GM12873 (cell line): ENCODE measurements around the gene ANTXR2.

Experiments used
- CTCF ChIP-seq: IDR thresholded peaks from 2 replicates; pipeline ENCODE4 v1.5.1; 2012; ENCODE audit warnings: low read depth, mild to moderate bottlenecking, moderate library complexity, low read length, control low read depth; ENCODE audit not compliant: insufficient read depth; ENCODE audit errors: missing control alignments

Gene ANTXR2

DNA sequence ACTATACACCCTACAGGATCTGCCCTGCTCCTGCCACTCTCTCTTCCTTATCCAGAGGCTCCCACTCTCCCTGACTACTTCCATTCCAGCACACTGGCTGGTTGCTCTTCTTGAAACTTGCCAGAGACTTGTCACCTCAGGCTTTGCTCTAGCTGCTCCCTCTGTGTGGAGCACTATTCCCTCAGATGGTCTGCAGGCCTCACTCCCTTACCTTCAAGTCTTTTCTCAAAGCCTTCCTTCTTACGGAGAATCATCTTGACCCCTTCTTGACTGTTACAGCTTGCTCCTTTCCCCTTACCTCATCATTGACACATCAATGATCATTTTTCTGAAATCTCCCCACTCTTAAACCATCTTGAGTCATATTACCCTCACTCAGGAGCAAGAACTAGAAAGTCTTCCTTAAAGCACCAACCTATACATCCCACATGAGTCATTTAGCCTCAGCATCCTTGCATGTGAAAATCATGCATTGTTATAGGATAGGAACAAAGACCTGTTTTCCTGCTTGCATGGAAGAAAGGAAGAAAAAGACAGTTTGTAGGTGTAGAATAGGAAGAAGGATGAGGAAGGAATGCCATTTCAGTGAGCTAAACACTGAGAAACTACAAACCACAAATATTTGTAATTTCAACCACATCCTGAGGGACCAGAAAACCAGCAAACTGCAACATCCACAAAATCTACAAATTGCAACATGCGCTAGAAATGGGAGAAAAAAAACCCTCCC lies 55.7 kb downstream of the ANTXR2 start:
- no peak for TF ChIP-seq CTCF

DNA sequence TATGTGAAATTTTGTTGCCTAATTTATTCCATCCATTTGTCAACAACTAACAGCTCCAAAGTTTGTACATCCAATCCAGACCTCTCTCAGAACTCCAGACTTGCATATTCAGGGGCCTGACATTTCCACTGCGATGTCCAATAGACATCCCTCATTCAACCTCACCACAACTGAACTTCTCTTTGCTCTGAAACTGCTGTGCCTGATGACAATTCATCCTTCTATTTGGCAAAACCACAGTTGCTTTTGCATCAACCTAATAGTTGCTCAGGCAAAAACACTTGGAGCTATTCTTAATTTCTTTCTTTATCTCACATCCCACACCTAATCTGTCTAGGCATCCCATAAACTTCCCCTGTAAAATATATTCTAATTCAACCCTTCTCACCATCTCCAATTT lies 56.5 kb downstream of the ANTXR2 start:
- TF ChIP-seq CTCF, result no peak

- TF ChIP-seq CTCF, result no peak
These were observed 57.4 kb downstream of the ANTXR2 start for GRCh38 chr4:80015407-80016189.

DNA sequence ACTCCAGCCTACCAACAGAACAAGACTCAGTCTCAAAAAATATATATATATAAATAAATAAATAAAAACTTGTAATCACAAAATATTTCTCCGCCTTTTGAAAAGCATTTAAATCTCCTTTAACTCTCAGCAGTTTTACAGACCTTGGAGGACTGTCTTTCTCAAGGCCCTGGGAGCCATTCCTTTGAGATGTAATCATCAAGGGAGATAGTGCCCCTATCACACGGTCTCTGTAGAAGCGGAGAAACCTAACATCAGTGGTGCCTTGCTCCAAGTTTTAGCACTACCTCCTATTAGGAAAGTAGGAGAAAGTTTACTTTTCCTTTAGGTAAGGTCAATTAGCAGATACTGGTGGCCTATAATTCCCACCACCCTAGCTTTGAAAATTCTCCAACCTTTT lies 58.5 kb downstream of the ANTXR2 start:
- TF ChIP-seq CTCF, result no peak

DNA sequence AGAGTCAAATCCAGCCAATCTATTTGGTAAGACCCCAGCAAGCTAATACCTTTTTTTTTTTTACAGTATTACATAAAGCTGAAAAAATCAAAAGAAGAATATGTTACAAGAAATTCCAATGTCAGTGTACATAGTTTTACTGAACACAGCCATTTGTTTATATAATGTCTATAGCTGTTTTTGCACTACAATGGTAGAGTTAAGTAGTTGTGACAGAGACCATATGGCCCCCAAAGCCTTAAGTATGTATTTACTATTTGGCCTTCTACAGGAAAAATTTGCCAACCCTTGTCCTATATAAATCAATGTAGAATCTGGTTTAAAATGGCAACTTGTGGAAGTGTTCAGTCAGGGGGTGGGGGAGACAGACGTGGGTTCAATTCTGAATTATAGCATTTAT lies 60.7 kb downstream of the ANTXR2 start:
- no peak for TF ChIP-seq CTCF

GRCh38 chr4:80011636-80012236 lies 61.3 kb downstream of the ANTXR2 start:
- no peak for TF ChIP-seq CTCF

GRCh38 chr4:80010316-80010715 lies 62.7 kb downstream of the ANTXR2 start:
- TF ChIP-seq CTCF, result no peak
